HG02840 (cell line): ENCODE results near the gene MTMR11.
"Not testable (repeated sequence)": the region's sequence is repeated elsewhere in the genome, so short reads cannot be mapped to it uniquely, and the experiment has no call there.

Experiments used
- ATAC-seq: cut with Tn5 transposase; IDR thresholded peaks from one replicate; pipeline ENCODE4 v1.9.1; 2021; ENCODE audit warnings: mild to moderate bottlenecking, moderate library complexity, moderate number of reproducible peaks; ENCODE audit not compliant: unreplicated experiment, low FRiP score

MTMR11 gene

DNA sequence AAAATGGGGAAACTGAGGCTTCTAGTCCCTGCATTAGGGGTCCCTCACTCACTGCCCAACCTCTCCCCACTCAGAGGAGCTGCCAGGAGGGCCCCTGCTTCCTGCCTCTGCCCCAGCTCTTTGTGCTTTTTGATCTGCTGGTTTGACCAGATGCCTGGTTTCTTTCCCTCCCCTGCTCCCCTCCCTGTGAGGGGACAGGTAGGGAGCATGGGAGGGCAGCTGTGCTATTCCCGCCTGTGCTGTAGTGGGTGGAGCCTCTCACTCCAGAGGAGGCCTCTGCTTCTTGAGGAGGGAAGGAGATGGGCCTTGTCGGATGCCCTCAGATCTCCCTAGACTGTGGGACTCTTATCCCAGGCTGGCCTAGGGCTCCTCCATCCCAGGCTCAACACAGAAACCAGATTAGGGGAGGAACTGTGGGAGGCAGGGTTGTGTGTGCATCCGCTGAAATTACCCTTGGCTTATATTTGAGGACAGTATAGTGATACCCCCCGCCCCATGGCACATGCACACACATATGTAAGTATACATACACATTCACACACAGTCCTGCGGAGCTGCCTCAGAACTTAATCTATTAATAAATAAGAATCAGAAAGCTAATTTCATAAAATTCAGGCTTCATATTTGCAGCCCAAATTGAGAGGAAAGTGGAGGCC, 32.7 kb downstream of the MTMR11 start:
- ATAC-seq: no peak

GRCh38 chr1:149899460-149900284, 37.0 kb downstream of the MTMR11 start, which contains the start of gene BOLA1:
BOLA1 (plus strand) TSS chr1:149899568; CDS start chr1:149900060, 492 bp downstream.
- peak; percentile 86 for ATAC-seq

- no peak for ATAC-seq
Observed at GRCh38 chr1:149896575-149896974, 40.1 kb downstream of the MTMR11 start.

DNA sequence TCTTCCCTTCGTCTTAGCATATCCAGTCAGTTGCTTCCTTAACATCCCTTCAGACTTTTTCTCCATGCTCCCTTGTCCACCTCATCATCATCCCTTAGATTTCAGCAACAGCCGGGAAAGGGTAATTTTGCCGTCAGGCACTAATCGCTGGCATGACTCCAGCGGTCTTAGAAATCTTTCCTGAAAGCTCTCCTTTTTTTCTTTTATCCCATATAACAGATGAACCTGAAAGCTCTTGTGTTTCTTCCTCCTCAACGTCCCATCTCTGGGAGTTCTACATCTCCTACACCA, 47.7 kb downstream of the MTMR11 start:
- ATAC-seq: no peak

DNA sequence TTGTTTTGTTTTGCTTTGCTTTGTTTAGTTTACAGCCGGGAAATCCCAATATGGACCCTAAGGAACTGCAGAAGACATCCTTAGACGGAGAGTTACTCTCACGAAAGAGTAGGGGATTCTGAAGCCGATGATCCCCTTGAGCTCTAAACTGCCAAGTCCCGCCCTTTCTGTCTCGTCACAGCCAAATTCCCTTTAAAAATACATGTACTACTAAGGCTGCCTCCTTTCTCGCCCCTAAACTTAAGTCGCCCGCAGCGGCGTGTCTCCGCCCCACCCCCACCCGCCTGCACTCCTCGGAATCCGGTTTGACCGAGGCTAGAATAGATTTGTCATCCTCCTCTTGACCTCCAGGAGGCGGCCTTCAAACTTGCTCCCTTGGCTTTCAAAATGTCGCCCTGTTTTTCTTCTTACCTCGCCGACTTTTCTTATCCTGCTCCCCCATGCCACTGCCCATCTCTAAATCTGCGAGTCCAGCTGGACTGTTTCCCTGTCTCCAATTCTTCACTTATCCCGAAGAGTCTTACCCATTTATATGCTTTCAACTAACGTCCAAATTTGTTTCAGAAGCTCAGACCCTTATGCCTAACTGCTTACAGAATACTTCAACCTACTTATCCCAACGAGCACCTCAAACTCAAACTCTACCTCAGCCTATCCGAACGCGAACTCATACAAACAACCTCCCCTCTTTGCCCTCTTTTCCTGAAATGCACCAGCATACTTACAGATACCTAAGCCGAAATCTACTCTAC, 48.3 kb downstream of the MTMR11 start:
- peak; percentile 22 for ATAC-seq

DNA sequence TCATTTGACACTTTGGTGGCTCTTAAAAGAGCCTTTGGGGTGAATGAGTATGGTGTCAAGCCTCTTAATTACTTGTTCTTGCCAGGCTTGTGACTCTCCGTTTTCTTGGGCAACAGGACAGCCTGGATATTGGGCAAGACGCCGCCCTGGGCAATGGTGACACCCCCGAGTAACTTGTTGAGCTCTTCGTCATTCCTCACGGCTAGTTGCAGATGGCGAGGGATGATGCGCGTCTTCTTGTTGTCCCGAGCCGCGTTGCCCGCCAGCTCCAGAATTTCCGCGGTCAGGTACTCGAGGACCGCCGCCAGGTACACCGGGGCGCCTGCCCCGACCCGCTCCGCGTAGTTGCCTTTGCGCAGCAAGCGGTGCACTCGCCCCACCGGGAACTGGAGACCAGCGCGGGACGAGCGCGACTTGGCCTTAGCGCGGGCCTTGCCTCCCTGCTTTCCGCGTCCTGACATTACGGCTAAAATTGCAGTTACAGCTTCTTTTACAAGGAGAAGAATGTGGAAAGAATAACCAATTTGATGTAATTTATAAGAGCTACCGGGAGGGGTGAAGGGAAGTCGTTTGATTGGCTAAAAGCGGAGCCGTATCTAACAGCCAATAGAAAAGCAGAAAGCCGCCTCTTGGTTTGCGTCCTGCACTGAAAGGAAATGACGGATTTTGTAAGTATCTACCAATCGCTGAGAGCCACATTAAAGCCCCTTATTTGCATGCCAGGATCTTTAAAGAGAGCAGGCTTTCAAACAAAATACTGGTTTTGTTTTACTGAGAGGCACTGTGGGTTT, 49.0 kb downstream of the MTMR11 start:
- ATAC-seq: peak; percentile 50

DNA sequence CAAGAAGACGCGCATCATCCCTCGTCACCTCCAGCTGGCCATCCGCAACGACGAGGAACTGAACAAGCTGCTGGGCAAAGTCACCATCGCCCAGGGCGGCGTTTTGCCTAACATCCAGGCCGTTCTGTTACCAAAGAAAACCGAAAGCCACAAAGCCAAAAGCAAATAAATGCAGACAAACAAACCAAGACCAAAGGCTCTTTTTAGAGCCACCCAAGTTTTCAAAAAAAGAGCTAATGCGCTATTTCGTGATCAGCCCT, 49.6 kb downstream of the MTMR11 start:
- not testable (repeated sequence) for ATAC-seq

DNA sequence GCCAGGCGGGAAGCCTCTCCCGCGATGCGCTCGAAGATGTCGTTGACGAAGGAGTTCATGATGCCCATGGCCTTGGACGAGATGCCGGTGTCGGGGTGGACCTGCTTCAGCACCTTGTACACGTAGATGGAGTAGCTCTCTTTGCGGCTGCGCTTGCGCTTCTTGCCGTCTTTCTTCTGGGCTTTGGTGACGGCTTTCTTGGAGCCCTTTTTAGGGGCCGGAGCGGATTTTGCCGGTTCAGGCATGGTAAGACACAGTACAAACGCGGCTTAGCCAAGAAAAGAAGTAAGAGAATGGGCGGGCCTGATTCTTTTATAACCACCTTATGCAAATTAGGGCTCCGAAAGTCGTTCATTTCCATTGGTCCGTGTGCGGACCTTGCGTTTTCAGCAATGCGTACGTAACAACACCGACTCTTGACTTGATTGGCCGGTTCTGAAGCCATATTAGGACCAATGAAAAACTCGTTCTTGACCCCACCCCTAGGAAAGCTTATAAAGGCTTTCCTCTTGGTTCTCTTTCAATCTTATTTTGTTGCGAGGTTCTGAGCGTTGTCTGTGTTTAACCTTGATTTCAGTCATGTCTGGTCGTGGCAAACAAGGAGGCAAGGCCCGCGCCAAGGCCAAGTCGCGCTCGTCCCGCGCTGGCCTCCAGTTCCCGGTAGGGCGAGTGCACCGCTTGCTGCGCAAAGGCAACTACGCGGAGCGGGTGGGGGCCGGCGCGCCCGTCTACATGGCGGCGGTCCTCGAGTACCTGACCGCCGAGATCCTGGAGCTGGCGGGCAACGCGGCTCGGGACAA, 50.1 kb downstream of the MTMR11 start:
- peak; percentile 59 for ATAC-seq

- ATAC-seq: not testable (repeated sequence)
Observed at GRCh38 chr1:149886121-149886395, 50.6 kb downstream of the MTMR11 start.

DNA sequence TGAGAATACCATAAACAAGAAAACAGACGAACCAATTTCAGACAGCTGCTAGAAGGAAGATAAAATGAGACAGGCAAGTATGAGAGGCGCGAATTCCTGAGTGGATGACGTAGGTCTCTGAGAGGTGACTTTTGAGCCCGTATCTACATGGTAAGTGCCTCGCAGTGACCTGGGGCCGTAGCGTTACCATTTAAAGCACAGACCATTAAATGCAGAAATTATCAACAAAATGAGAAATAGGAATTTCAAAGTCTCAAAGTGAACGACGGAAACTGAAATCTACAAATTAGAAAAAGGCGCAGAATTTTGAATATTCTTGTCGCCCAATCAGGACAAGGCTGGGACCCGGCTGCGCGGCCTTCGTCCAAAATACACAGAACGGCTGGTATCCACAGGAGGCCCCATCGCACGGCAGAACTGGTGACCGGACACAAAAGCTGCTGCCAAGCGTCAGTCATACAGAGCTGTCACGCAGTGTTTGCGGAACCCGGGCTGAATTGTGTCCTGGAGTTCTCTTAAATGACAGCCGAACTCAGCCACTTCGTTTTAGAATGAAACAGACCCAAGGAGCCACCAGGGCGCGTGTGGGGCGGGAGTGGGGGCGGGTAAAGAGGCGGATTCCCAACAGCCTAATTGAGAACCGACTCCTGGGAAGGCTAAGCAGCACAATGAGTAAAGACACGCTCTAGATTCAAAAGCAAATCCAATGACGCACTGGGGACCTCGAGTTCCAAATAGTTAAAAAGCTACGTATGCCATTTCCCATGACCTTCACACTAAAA, 51.1 kb downstream of the MTMR11 start:
- ATAC-seq: no peak

- ATAC-seq: no peak
Observed at GRCh38 chr1:149884433-149885338, 52.0 kb downstream of the MTMR11 start.

DNA sequence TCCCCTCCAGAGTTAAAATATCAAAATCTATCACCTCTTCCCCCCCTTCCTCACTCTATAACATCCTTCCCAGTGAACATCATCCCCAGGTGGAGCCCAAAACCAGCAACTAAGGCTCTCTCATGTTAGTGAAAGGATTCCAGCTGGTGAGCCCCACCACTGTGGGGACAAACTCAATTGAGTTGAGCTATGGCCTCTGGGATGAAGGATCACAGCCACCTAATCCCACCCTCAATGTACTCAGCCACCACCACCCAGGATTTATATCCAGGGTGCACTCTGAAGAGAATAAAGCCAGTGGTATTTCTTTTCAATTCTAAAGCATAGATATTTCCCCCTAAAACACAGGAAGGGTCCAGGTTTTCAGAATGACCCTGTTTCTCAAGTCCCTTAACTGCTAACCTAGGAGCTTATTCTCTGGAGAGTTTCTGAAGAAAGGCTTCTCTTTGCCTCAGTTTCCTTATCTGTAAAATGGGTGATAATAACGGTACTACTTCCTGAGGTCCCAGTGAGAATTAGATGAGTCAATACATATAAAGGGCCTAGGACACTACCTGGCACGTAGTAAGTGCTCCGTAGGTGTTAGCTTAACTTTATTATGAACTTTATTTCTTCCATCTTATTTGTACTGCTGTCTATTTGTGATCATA, 53.0 kb downstream of the MTMR11 start:
- ATAC-seq: no peak

DNA sequence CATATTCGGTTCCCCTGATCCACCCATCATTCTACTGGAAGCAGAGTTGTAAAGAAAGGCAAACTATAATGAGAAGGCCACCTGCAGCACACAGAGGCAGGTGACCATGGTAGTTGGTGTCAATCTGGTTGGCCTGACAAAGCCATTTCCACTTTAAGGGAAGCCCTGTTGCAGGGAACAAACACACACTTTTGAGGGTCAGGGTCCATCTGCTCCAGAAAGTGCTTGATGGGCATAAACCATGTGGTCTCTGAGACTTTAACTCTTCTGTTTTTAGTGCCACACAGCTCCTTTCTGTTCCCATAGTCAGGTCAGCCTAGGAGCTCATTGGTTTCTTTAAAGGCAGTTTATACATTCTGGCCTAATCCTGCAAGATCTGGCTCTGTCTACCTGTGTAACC, 54.8 kb downstream of the MTMR11 start:
- ATAC-seq: no peak

DNA sequence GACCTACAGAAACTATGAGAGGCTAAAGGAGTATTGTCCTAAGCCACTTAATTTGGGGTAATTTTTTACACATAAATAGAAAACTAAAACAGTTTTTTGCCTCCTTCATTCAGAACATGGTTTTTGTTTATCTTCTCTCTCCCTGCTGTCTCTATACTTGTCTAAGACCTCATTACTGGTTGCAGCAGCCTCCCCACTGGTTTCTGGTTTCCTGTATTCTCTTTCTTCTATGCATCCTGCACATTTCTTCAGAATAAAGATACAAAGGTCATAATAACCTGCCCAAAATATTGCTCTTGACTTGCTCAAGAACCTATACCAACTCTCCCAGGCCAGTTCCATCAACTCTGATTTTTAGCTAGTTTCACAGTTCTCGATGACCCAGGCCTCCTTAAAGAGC, 57.1 kb downstream of the MTMR11 start:
- ATAC-seq: no peak
